ENCODE measurements around the gene C6orf52.

The C6orf52 gene

DNA sequence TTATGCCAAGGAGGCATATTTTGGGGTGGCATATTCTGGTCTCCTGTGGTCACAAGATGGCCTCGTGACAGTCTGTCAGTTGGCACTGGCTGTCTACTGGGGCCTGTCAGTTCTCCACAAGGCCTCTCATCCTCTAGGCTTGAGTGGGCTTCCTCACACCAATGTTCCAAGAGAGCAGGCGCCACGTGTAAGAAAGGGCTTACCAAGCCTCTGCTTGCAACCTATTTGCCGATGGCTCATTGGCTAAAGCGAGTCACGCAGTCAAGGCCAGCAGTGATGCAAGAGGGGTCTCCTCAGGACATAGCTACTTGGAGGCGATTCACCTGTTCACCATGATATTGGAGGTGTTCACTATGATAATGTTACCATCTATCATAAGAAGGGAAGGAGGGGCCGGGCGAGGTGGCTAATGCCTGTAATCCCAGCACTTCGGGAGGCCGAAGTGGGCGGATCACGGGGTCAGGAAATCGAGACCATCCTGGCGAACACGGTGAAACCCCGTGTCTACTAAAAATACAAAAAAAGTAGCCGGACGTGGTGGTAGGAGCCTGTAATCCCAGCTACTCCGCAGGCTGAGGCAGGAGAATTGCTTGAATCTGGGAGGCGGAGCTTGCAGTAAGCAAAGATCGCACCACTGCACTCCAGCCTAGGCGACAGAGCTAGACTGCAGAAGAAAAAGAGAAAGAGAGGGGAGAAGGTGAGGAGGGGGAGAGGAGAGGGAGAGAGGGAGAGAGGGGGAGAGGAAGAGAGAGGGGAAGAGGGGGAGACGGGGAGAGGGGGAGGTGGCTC is 35.3 kb downstream of the C6orf52 start:
- DNase-seq, result no peak

DNA sequence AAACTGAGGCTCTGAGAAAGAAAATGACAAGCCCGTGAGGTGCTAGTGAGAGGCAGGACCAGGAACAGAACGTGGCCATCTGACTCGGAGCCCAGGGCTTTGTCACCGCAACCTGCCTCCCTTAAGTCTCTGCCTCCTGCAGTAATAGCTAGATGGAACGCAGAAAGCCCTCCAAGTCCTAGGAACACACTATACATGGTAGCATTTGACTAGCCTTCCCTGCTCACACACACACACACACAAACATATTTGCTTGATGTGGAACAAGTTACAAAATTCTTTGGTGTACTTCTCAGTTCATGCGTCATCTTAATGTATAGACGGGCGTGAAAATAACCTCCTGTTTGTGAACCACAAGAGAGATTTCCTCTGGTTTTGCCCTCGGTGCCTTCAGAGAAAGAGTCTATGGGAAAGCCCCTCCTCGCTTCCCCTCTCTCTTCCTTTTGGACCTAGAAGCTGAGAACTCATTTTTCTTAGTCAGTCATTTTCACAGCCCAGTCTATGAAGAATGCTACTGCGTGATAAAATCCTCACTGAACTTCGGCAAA is 38.8 kb downstream of the C6orf52 start:
- DNase-seq, result no peak

- DNase-seq, result no peak
Observed at GRCh38 chr6:10644225-10644624, 50.2 kb downstream of the C6orf52 start.

- no peak for DNase-seq
Observed at GRCh38 chr6:10643201-10643651, 51.2 kb downstream of the C6orf52 start.

DNA sequence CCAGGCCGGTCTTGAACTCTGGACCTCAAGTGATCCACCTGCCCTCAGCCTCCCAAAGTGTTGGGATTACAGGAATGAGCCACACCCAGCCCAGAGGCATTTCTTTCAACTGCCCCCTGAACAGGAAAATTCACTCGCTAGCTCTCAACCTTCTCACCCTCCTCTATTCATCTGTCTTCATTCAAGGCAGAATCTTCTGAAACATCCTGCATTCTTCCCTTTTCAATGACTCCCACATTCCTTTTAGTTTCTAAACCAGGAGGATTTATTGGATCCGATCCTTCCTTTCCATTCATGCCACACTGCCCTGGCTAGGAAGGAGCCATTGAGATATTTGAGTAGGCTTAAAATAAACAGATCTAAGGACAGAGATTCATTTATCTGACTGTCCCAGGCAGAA is 52.9 kb downstream of the C6orf52 start:
- no peak for DNase-seq

GRCh38 chr6:10640412-10640811 is 54.0 kb downstream of the C6orf52 start:
- DNase-seq, result no peak

- DNase-seq, result no peak
Observed at GRCh38 chr6:10633216-10633615, 61.2 kb downstream of the C6orf52 start.

GRCh38 chr6:10630178-10630577 is 64.2 kb downstream of the C6orf52 start:
- DNase-seq, result no peak

DNA sequence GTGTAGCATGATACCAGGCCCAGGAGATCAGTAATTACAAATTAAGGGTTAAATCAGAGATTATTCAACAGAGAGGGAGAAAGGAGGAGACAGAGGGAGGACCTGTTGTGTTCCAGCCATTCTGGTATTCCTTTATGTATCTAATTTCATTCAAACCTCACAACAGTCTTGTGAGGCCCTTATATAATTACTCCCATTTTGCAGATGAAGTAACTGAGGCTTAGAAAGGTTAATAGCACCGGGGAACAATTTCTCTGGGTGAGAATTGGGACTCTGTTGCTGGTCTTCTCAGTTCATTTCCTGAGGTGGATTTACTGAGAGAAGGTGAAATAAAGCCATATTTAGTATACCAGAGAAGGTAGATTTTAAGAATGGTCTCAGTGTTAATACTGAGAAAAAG is 66.6 kb downstream of the C6orf52 start:
- DNase-seq, result no peak

GRCh38 chr6:10626154-10626741 is 68.2 kb downstream of the C6orf52 start:
- no peak for DNase-seq

DNA sequence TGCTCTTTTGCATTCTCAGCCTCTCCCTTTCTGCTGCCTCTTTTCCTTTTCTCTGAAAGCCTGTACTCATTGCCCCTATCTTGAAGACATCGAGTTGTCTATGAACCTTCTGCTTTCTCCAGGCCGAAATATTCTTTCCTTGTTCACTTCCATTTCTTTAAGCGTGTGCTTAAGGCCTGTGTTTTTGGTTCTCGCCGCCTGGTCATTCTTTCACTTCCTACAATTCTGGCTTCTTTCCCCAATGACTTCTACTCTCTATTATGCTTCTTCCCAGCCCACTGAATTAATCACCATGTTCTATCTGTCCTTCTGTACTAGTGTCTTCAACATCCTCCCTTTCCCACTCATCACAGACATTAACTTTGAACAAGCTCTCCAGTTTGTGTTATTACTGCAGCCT is 69.6 kb downstream of the C6orf52 start:
- DNase-seq, result no peak

GRCh38 chr6:10621847-10622246 is 72.6 kb downstream of the C6orf52 start:
- no peak for DNase-seq
